ENCODE data around the gene CDC14A. TPM values are rescaled to one million over a fixed set of nuclear protein-coding genes. Genes with fewer than 3 reads are reported as not detected.

CDC14A gene
- total and polyA plus RNA-seq, 2 of the 8 experiments (the other 6 are each of a cell fraction or from before 2014, with no cell fraction given) = 3.2 to 8.9 TPM

DNA sequence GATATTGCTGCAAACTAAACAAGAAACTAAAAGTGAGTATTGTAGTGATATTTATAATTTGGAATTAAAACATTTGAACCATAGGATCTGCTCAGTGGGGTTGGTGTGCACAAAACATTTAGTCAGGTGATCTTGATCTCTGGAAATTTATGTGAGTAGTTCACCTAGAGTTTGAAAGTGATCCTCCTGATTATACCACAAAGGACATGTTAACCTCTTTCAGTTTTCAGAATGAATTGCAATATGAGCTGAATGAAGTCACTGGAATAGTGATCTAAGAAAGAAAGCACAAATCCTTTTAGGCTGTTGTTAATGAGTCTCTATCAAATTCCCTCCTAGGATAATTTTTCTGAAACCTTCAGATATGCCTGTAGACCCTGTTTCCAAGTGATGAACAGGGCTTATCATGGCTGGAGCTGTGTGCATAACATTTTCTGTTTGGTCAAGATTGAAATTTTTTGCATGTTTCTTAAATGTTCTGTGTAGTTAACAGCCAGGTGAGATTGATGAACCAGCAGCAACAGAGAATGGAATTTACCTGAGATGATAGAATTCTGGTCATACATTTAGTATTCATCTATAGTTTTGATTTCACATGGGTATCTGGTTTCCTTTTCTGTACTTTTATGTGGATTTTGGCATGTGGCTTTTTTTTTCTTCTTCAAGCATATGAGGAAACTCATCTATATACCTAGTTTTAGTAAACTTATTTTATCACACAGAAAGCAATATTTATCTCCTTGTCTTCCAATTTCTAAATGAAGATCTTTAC, 25.5 kb downstream of the CDC14A start:
- Histone ChIP-seq H2BK20ac (ENCODE audit: low read length) (no peak overlapping the region), H3K9ac (replicated peaks in 1 of 4; ENCODE audit: extremely low read depth in 1 of 4, low read depth in 3 of 4, low read length in 3 of 4) (no peak overlapping the region), H4K8ac (ENCODE audit: extremely low read depth, insufficient read depth, low read length) (no peak overlapping the region), H3K14ac (ENCODE audit: insufficient read length) (no peak overlapping the region), H3K4me2 (ENCODE audit: insufficient read depth in 1 of 2, low read depth in 2 of 2, low read length in 2 of 2) (no peak overlapping the region), H3K36me3 (ENCODE audit: control insufficient read depth in 2 of 4, insufficient read depth in 4 of 4, low read length in 3 of 4) (no peaks in the 10 kb centered on the region; a peak in 2 of 8 replicates), H2BK15ac (ENCODE audit: low read length) (no peak overlapping the region), H3K79me1 (ENCODE audit: low read depth, low read length) (peaks cover 2% of the 10 kb centered on the region; the same call in 1 of the 2 replicates), H4K5ac (ENCODE audit: insufficient read length, low read depth, low read length) (no peak overlapping the region), H3K79me2 (ENCODE audit: control insufficient read depth in 1 of 2, insufficient read depth in 2 of 2, low read length in 2 of 2) (peaks cover 0 to 20% of the 10 kb centered on the region in 2 experiments; a peak in 2 of 4 replicates), H4K91ac (replicated peaks; ENCODE audit: insufficient read length, low read length) (no peak overlapping the region), H2BK5ac (ENCODE audit: low read depth, low read length) (no peak overlapping the region), H4K20me1 (replicated peaks in 1 of 2; ENCODE audit: control insufficient read depth in 1 of 2, insufficient read depth in 2 of 2, low read length in 2 of 2) (peaks cover 3% of the 10 kb centered on the region in 2 experiments), H3K4me1 (replicated peaks in 1 of 4; ENCODE audit: control insufficient read depth in 3 of 4, insufficient read depth in 4 of 4, low read length in 3 of 4) (peaks cover 0 to 8% (median 0%) of the 10 kb centered on the region in 4 experiments; a peak in 1 of 7 replicates), H2BK120ac (replicated peaks; ENCODE audit: low read depth, low read length) (no peak overlapping the region), H2AFZ (ENCODE audit: low read length) (no peak overlapping the region), H3K23me2 (ENCODE audit: low read depth, low read length) (no peaks in the 10 kb centered on the region), H3K4me3 (ENCODE audit: extremely low read depth in 1 of 4, insufficient read depth in 2 of 4, low read depth in 3 of 4, low read length in 4 of 4) (no peak overlapping the region), H3K4ac (replicated peaks; ENCODE audit: insufficient read length, low read depth, low read length) (no peak overlapping the region), H2BK12ac (ENCODE audit: low read depth, low read length) (no peak overlapping the region), H3K27ac (ENCODE audit: low read depth, low read length) (no peak overlapping the region), H3K56ac (replicated peaks; ENCODE audit: insufficient read length, low read depth, low read length) (no peak overlapping the region), H2AK5ac (ENCODE audit: low read depth, low read length) (no peak overlapping the region), H3K9me3 (ENCODE audit: insufficient read depth in 2 of 2, low read depth in 1 of 2, low read length in 1 of 2) (no peaks in the 10 kb centered on the region), H3K18ac (ENCODE audit: extremely low read depth, low read length) (no peak overlapping the region), H3K27me3 (replicated peaks in 1 of 4; ENCODE audit: control insufficient read depth in 3 of 4, extremely low read depth in 1 of 4, insufficient read depth in 3 of 4, low read length in 3 of 4) (no peaks in the 10 kb centered on the region), H3K23ac (ENCODE audit: insufficient read length) (no peak overlapping the region)
- DNase-seq (ENCODE audit: low read depth in 1 of 2, low spot score in 2 of 2) = no peak
- ChIA-PET POLR2A (ENCODE audit: partially characterized antibody) (no interaction called here), CTCF (ENCODE audit: partially characterized antibody) (interaction anchor here (0.7 kb wide), 3 partner anchors 45 to 661 kb away, joined by 3 to 4 read pairs (median 3); no protein-coding TSS in a partner anchor)
- no peak for TF ChIP-seq FOSL1 (IDR thresholded peaks at IDR 0.05; ENCODE audit: insufficient read depth, low read depth, low read length)
- FAIRE-seq = no peak

Data from H1 (cell line).